Activated effector memory CD4-positive, alpha-beta T cell treated with Interleukin-2 at 50 U/mL for 16 hours (primary cell): Measurements from ENCODE around the gene LIM2.
"Not testable (repeated sequence)": the region's sequence is repeated elsewhere in the genome, so short reads cannot be mapped to it uniquely, and the experiment has no call there.

ENCODE experiments used
- DNase-seq: peaks from one replicate; pipeline ENCODE4 v3.0.0-alpha.2; 2020

The LIM2 gene

GRCh38 chr19:51387924-51388389, at the start of gene LIM2:
TSS of gene LIM2 (minus strand) at chr19:51387974. CDS start at chr19:51387443, 531 bp downstream.
- no peak for DNase-seq

- DNase-seq, result no peak
Measured at GRCh38 chr19:51434456-51434855, 46.7 kb upstream of the LIM2 start.

GRCh38 chr19:51433043-51433442, 45.3 kb upstream of the LIM2 start:
- no peak for DNase-seq

- no peak for DNase-seq
Measured at GRCh38 chr19:51431124-51431523, 43.4 kb upstream of the LIM2 start.

GRCh38 chr19:51430221-51430620, 42.4 kb upstream of the LIM2 start:
- no peak for DNase-seq

GRCh38 chr19:51427201-51427600, 39.4 kb upstream of the LIM2 start:
- no peak for DNase-seq

- peak; percentile 68 for DNase-seq
Measured at GRCh38 chr19:51422053-51422448, 34.3 kb upstream of the LIM2 start.

- DNase-seq, result no peak
Measured at GRCh38 chr19:51421229-51422052, 33.7 kb upstream of the LIM2 start.

GRCh38 chr19:51420511-51420910, 32.7 kb upstream of the LIM2 start:
- not testable (repeated sequence) for DNase-seq

GRCh38 chr19:51418707-51419106, 30.9 kb upstream of the LIM2 start:
- no peak for DNase-seq

- no peak for DNase-seq
Measured at GRCh38 chr19:51417810-51418157, 30.0 kb upstream of the LIM2 start.

- no peak for DNase-seq
Measured at GRCh38 chr19:51417107-51417809, 29.5 kb upstream of the LIM2 start, which contains the start of gene SIGLEC10. TSS of gene SIGLEC10 (minus strand) at chr19:51417642. CDS start at chr19:51417581, 61 bp downstream.

GRCh38 chr19:51416422-51416821, 28.6 kb upstream of the LIM2 start:
- not testable (repeated sequence) for DNase-seq

GRCh38 chr19:51415187-51415586, 27.4 kb upstream of the LIM2 start:
- no peak for DNase-seq

- no peak for DNase-seq
Measured at GRCh38 chr19:51410950-51411748, 23.4 kb upstream of the LIM2 start.

- DNase-seq, result peak; percentile 9
Measured at GRCh38 chr19:51407511-51408131, 19.8 kb upstream of the LIM2 start.

- no peak for DNase-seq
Measured at GRCh38 chr19:51402117-51402516, 14.3 kb upstream of the LIM2 start.

GRCh38 chr19:51399936-51400335, 12.2 kb upstream of the LIM2 start:
- not testable (repeated sequence) for DNase-seq

GRCh38 chr19:51399231-51399630, 11.5 kb upstream of the LIM2 start:
- DNase-seq, result no peak

GRCh38 chr19:51398096-51398704, 10.4 kb upstream of the LIM2 start:
- no peak for DNase-seq

GRCh38 chr19:51397453-51397852, 9.7 kb upstream of the LIM2 start:
- not testable (repeated sequence) for DNase-seq

- no peak for DNase-seq
Measured at GRCh38 chr19:51396175-51396574, 8.4 kb upstream of the LIM2 start.
